ENCODE results near the gene GOLGA6L25. TPM values are rescaled to one million over a fixed set of nuclear protein-coding genes. Genes with fewer than 3 reads are reported as not detected.
"Not testable (repeated sequence)": the region's sequence is repeated elsewhere in the genome, so short reads cannot be mapped to it uniquely, and the experiment has no call there.

The GOLGA6L25 gene
- not detected in 2 replicates for total RNA-seq (2014; rRNA removed; shearing (Covaris generic))

GRCh38 chr15:28553268-28553667 lies at the start of gene GOLGA6L25:
Gene GOLGA6L25 (plus strand): TSS chr15:28553568. CDS start chr15:28553629, 61 bp downstream.
- DNase-seq; H3K27me3 ChIP-seq; H3K27ac ChIP-seq; H3K36me3 ChIP-seq; H3K4me1 ChIP-seq; H3K4me3 ChIP-seq; H3K9me3 ChIP-seq (replicated peaks): not testable (repeated sequence)

- not testable (repeated sequence) for H3K4me1 ChIP-seq; H3K27me3 ChIP-seq; H3K9me3 ChIP-seq (replicated peaks); H3K27ac ChIP-seq; H3K4me3 ChIP-seq; DNase-seq; H3K36me3 ChIP-seq
Observed at GRCh38 chr15:28508217-28508889, 45.0 kb upstream of the GOLGA6L25 start.

GRCh38 chr15:28514128-28514527 lies 39.2 kb upstream of the GOLGA6L25 start:
- not testable (repeated sequence) for H3K27ac ChIP-seq; H3K9me3 ChIP-seq (replicated peaks); H3K4me1 ChIP-seq; H3K27me3 ChIP-seq; DNase-seq; H3K4me3 ChIP-seq; H3K36me3 ChIP-seq

GRCh38 chr15:28515208-28515607 lies 38.2 kb upstream of the GOLGA6L25 start:
- H3K4me1 ChIP-seq; H3K9me3 ChIP-seq (replicated peaks); H3K36me3 ChIP-seq; H3K27ac ChIP-seq; H3K27me3 ChIP-seq; H3K4me3 ChIP-seq; DNase-seq: not testable (repeated sequence)

GRCh38 chr15:28532954-28533353 lies 20.4 kb upstream of the GOLGA6L25 start, which contains the start of gene GOLGA8G:
Gene GOLGA8G (minus strand): TSS chr15:28532971. CDS start chr15:28532909, 62 bp downstream.
- not testable (repeated sequence) for H3K4me1 ChIP-seq; H3K27ac ChIP-seq; H3K4me3 ChIP-seq; DNase-seq; H3K9me3 ChIP-seq (replicated peaks); H3K27me3 ChIP-seq; H3K36me3 ChIP-seq

- H3K4me1 ChIP-seq; H3K4me3 ChIP-seq; H3K27ac ChIP-seq; H3K36me3 ChIP-seq; H3K9me3 ChIP-seq (replicated peaks); H3K27me3 ChIP-seq; DNase-seq: not testable (repeated sequence)
Observed at GRCh38 chr15:28573351-28573750, 20.0 kb downstream of the GOLGA6L25 start.

- not testable (repeated sequence) for H3K9me3 ChIP-seq (replicated peaks); H3K4me3 ChIP-seq; H3K36me3 ChIP-seq; DNase-seq; H3K4me1 ChIP-seq; H3K27ac ChIP-seq; H3K27me3 ChIP-seq
Observed at GRCh38 chr15:28588977-28589606, 35.7 kb downstream of the GOLGA6L25 start.

GRCh38 chr15:28589769-28590168 lies 36.4 kb downstream of the GOLGA6L25 start:
- H3K9me3 ChIP-seq (replicated peaks); H3K27ac ChIP-seq; H3K36me3 ChIP-seq; H3K4me1 ChIP-seq; H3K27me3 ChIP-seq; DNase-seq: not testable (repeated sequence)
- H3K4me3 ChIP-seq = peak overlapping the region; percentile 67

- not testable (repeated sequence) for H3K9me3 ChIP-seq (replicated peaks); H3K27me3 ChIP-seq; DNase-seq; H3K4me1 ChIP-seq; H3K36me3 ChIP-seq; H3K27ac ChIP-seq; H3K4me3 ChIP-seq
Observed at GRCh38 chr15:28592395-28592794, 39.0 kb downstream of the GOLGA6L25 start.

GRCh38 chr15:28593424-28594129 lies 40.2 kb downstream of the GOLGA6L25 start:
- not testable (repeated sequence) for H3K36me3 ChIP-seq; H3K4me3 ChIP-seq; H3K4me1 ChIP-seq; H3K27me3 ChIP-seq; H3K9me3 ChIP-seq (replicated peaks); DNase-seq; H3K27ac ChIP-seq

- DNase-seq = not testable (repeated sequence)
Observed at GRCh38 chr15:28597471-28597870, 44.1 kb downstream of the GOLGA6L25 start.

GRCh38 chr15:28598209-28598608 lies 44.8 kb downstream of the GOLGA6L25 start:
- not testable (repeated sequence) for DNase-seq; H3K27me3 ChIP-seq; H3K4me3 ChIP-seq; H3K27ac ChIP-seq; H3K4me1 ChIP-seq; H3K36me3 ChIP-seq; H3K9me3 ChIP-seq (replicated peaks)

More at GRCh38 chr15:28597471-28597870, 44.1 kb downstream of the GOLGA6L25 start:
- H3K36me3 ChIP-seq; H3K27me3 ChIP-seq; H3K9me3 ChIP-seq (replicated peaks); H3K4me3 ChIP-seq; H3K27ac ChIP-seq; H3K4me1 ChIP-seq: not testable (repeated sequence)

GRCh38 chr15:28602152-28602551 lies 48.8 kb downstream of the GOLGA6L25 start:
- H3K27me3 ChIP-seq; H3K36me3 ChIP-seq; H3K9me3 ChIP-seq (replicated peaks); H3K4me3 ChIP-seq; H3K27ac ChIP-seq; H3K4me1 ChIP-seq; DNase-seq: not testable (repeated sequence)
